ENCODE results near the gene SLC8A2.

GRCh38 chr19:47428177-47428894, 43.4 kb downstream of the SLC8A2 start:
- TF ChIP-seq CTCF (IDR thresholded peaks at IDR 0.05; ENCODE audit: poor library complexity, severe bottlenecking) (no peak), REST (IDR thresholded peaks at IDR 0.05; ENCODE audit: borderline replicate concordance) (no peak), TAF1 (IDR thresholded peaks at IDR 0.05; ENCODE audit: low read depth) (no peak), EP300 (conservative IDR thresholded peaks at IDR 0.05; ENCODE audit: poor library complexity, severe bottlenecking) (peak; percentile 53), POLR2AphosphoS5 (IDR thresholded peaks at IDR 0.05) (no peak), EZH2 (IDR thresholded peaks at IDR 0.05; ENCODE audit: borderline replicate concordance, insufficient read depth, low read length, poor library complexity, severe bottlenecking) (no peak)
